Brain microvascular endothelial cell (primary cell): ENCODE measurements around the gene PCNX3.
"Not testable (repeated sequence)": the region's sequence is repeated elsewhere in the genome, so short reads cannot be mapped to it uniquely, and the experiment has no call there.

ENCODE experiments used
- DNase-seq: peaks from one replicate; pipeline ENCODE4 v3.0.0-alpha.2; 2020
- H3K27ac ChIP-seq: fragments of 250-450 bp; sonication (Bioruptor Pico); 2 replicates; pipeline ENCODE4 v1.5.1; 2020; ENCODE audit warnings: mild to moderate bottlenecking, moderate library complexity
- H3K27me3 ChIP-seq: fragments of 250-450 bp; sonication (Bioruptor Pico); replicated peaks from 2 replicates; pipeline ENCODE4 v1.5.1; 2020; ENCODE audit warnings: mild to moderate bottlenecking
- H3K36me3 ChIP-seq: fragments of 250-450 bp; sonication (Bioruptor Pico); replicated peaks from 2 replicates; pipeline ENCODE4 v1.5.1; 2020; ENCODE audit warnings: mild to moderate bottlenecking
- H3K4me3 ChIP-seq: 2 replicates; pipeline ENCODE4 v1.5.1; 2011; ENCODE audit warnings: low read depth, mild to moderate bottlenecking, control low read depth, low read length, moderate library complexity
- CTCF ChIP-seq: IDR thresholded peaks from 2 replicates; pipeline ENCODE4 v1.5.1; 2011; ENCODE audit warnings: low read depth, mild to moderate bottlenecking, moderate library complexity, low read length, control low read depth, inconsistent platforms; ENCODE audit errors: missing control alignments
- in situ Hi-C: cut with HindIII; loops from 2 replicates; pipeline ENCODE4 v1.10.0; 2017; ENCODE audit warnings: low sequenced_read_pairs, low pct_ligation_motif_present

The PCNX3 gene

DNA sequence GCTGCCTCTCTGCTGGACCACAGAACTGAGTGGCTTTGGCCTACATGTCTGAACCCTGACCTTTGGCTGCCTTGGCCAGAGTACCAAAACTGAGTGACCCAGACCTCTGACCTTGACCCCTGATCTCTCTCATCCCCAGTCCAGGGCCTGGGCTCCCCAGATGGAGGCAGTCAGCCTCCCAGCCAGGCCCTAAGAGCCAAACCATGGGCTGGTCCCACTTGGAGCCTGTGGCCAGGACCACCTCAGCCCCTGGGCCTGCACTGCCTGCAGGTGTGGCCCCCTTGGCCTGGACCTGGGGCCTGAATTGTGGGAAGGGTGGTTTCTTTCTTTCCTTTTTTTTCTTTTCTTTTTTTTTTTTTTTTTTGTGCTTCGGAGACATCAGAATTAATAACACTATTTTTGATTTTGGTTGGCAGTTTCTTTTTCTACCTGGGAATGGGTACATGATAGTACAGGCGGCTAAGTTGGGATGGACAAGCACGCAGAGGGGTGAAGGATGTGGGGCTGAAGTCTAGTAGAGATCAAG is 21.5 kb downstream of the PCNX3 start:
- in situ Hi-C loops = no loop called here
- no peak overlapping the region for H3K4me3 ChIP-seq
- no peak for TF ChIP-seq CTCF
- H3K36me3 ChIP-seq = peaks cover 36% of the 10 kb centered on the region
- DNase-seq = no peak
- no peak overlapping the region for H3K27ac ChIP-seq
- H3K27me3 ChIP-seq = no peaks in the 10 kb centered on the region

DNA sequence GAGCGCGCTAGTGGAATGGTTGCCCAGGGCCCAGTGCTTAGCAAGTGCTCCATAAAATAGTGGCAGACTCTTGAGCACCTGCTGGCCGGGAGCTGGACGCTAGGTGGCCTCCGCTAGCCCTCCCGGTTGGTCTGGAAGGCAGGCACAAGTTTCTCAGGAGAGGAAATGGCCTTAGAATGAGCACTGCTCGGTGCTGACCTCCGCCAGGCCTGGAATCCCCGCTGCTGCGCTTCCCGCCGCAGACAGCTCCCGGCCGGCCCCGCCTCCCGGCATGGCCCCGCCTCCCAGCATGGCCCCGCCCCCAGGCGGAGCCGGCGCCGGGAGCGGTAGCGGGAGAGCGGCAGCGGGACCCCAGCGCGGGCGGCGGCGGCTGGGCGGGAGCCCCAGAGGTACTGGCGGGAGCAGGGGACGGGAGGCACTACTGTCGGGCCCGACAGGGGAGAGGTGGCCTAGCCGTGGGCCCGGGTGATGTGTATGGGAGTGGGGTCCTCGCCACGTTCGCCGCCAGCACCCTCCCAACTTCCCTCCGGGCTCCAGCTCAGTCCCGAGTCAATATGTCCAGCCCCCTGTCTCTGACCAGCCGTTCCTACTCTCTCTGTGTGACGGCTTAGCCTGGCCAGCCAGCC is 22.3 kb downstream of the PCNX3 start, which contains the start of gene SIPA1:
Gene SIPA1 (plus strand): TSS at position 308 of the 626 bp plus-strand sequence. CDS start 2,821 bp downstream, outside the sequence.
- peak; percentile 82 for TF ChIP-seq CTCF
- in situ Hi-C loops = no loop called here
- peak; percentile 81 for DNase-seq
- H3K36me3 ChIP-seq = peaks cover 36% of the 10 kb centered on the region
- peak within 1 kb of the TSS; percentile 76 for H3K4me3 ChIP-seq
- H3K27ac ChIP-seq = peak within 1 kb of the TSS; percentile 56
- no peaks in the 10 kb centered on the region for H3K27me3 ChIP-seq

- in situ Hi-C loops, DNase-seq, H3K27ac ChIP-seq, H3K4me3 ChIP-seq, H3K27me3 ChIP-seq: not testable (repeated sequence)
- H3K36me3 ChIP-seq = peaks cover 34% of the 10 kb centered on the region
These were observed 23.6 kb downstream of the PCNX3 start for GRCh38 chr11:65639228-65639597.

DNA sequence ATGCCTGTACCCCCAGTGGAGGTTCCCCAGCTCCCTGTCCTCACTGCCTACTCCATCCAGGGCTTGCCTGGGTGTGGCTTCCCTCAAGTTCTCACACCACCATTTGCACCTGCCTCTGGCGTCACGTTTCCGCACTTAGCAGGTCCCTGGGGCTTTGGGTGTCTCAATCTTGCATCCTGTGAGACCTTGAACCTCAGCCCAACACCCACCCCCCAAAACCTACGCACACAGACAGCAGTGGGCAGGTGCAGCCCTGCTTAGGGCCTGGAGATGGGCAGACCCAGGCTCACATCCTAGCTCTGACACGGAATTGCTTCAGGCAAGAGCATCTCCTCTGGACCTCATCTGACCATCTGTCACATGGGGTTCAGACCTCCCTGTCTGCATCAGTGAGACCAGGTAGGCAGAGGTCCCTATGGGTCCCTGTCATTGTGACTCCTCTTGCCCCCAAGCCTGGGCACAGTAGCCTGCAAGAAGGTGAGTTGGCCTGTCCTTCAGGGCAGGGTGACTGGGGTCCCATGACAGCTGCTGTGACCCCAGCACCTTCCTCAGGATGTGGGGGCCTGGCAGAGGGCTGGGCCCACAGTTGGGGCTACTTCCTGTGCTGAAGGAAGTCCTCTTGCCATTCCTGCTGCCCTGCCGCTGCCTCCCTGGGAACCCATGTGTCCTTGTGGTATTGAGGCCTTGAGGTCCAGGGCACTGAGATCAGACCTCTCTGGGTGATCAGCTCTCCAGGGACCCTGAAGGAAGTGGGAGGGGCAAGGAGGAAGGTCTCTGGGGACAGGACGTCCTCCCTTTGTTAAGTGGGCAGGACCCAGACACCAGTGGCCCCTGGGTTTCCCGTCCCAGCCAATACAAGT is 24.3 kb downstream of the PCNX3 start:
- TF ChIP-seq CTCF = no peak
- Histone ChIP-seq H3K27ac (no peak overlapping the region), H3K36me3 (peaks cover 28% of the 10 kb centered on the region), H3K27me3 (no peaks in the 10 kb centered on the region), H3K4me3 (no peak overlapping the region)
- in situ Hi-C loops = no loop called here
- no peak for DNase-seq

GRCh38 chr11:65640483-65641296 is 25.1 kb downstream of the PCNX3 start:
- H3K4me3 ChIP-seq = no peak overlapping the region
- H3K36me3 ChIP-seq = peaks cover 19% of the 10 kb centered on the region
- DNase-seq = no peak
- H3K27me3 ChIP-seq = no peaks in the 10 kb centered on the region
- in situ Hi-C loops = no loop called here
- TF ChIP-seq CTCF = no peak
- H3K27ac ChIP-seq = no peak overlapping the region
